HEK293 (cell line): ENCODE results near the gene SYNJ1.

Source experiments
- CTCF ChIA-PET: fragments of 350-600 bp; formaldehyde crosslinking; extraction: SDS; loops from one replicate; lab custom pipeline; 2021; ENCODE audit warnings: antibody characterized with exemption; lab: Yijun Ruan, JAX
- POLR2A ChIA-PET: fragments of 300-600 bp; formaldehyde crosslinking; extraction: SDS; loops from one replicate; lab custom pipeline; 2020; ENCODE audit warnings: antibody characterized with exemption, inconsistent platforms; lab: Yijun Ruan, JAX
- H3K27ac ChIP-seq: fragments of 200-500 bp; sonication (Bioruptor generic); 2 replicates; pipeline ENCODE4 v1.5.1; 2014; ENCODE audit warnings: low read depth, low read length, control low read depth, inconsistent platforms; ENCODE audit errors: extremely low read depth
- H3K36me3 ChIP-seq, 2 experiments: fragments of 200-500 bp in 1 of 2; sonication (Bioruptor generic) in 1 of 2; 1 replicate in 1 of 2; 2 replicates in 1 of 2; pipeline ENCODE4 v1.5.1; 2014 to 2017; ENCODE audit warnings: inconsistent platforms in 2 of 2, low read length in 2 of 2; ENCODE audit not compliant: control insufficient read depth in 2 of 2, insufficient read depth in 1 of 2
- H3K4me1 ChIP-seq: fragments of 200-500 bp; sonication (Bioruptor generic); 2 replicates; pipeline ENCODE4 v1.5.1; 2014; ENCODE audit warnings: mild to moderate bottlenecking, low read length, inconsistent platforms; ENCODE audit not compliant: control insufficient read depth, insufficient read depth
- H3K4me3 ChIP-seq: 2 replicates; pipeline ENCODE4 v1.5.1; 2011; ENCODE audit warnings: low read depth, mild to moderate bottlenecking, control low read depth, low read length, moderate library complexity
- H3K9me3 ChIP-seq: fragments of 200-500 bp; sonication (Bioruptor generic); 2 replicates; pipeline ENCODE4 v1.5.1; 2014; ENCODE audit warnings: low read depth, low read length, inconsistent platforms; ENCODE audit not compliant: control insufficient read depth, insufficient read depth
- FEZF1 ChIP-seq: fragments of 450-650 bp; formaldehyde crosslinking; IDR thresholded peaks from 2 replicates; pipeline ENCODE4 v1.5.1; 2016; ENCODE audit warnings: missing biosample characterization, missing genetic modification characterization
- KLF10 ChIP-seq: fragments of 450-650 bp; IDR thresholded peaks from 2 replicates; pipeline ENCODE4 v1.5.1; 2018; ENCODE audit warnings: missing biosample characterization, mild to moderate bottlenecking, missing genetic modification characterization
- KLF17 ChIP-seq: fragments of 450-650 bp; formaldehyde crosslinking; IDR thresholded peaks from 2 replicates; pipeline ENCODE4 v1.5.1; 2016; ENCODE audit warnings: missing biosample characterization, missing genetic modification characterization
- PRDM1 ChIP-seq: fragments of 450-650 bp; formaldehyde crosslinking; IDR thresholded peaks from 2 replicates; pipeline ENCODE4; 2016; ENCODE audit warnings: missing biosample characterization, missing genetic modification characterization
- ZBTB17 ChIP-seq: fragments of 450-650 bp; formaldehyde crosslinking; IDR thresholded peaks from 2 replicates; pipeline ENCODE4 v1.5.1; 2016; ENCODE audit warnings: missing biosample characterization, missing genetic modification characterization
- ZBTB21 ChIP-seq: fragments of 450-650 bp; formaldehyde crosslinking; IDR thresholded peaks from 2 replicates; pipeline ENCODE4 v1.5.1; 2017; ENCODE audit warnings: missing biosample characterization, missing genetic modification characterization
- ZNF169 ChIP-seq: fragments of 450-650 bp; formaldehyde crosslinking; IDR thresholded peaks from 2 replicates; pipeline ENCODE4 v1.5.1; 2016; ENCODE audit warnings: missing biosample characterization, missing genetic modification characterization
- ZNF2 ChIP-seq: fragments of 450-650 bp; formaldehyde crosslinking; IDR thresholded peaks from 2 replicates; pipeline ENCODE4 v1.5.1; 2016; ENCODE audit warnings: missing biosample characterization, missing genetic modification characterization
- ZNF24 ChIP-seq: fragments of 450-650 bp; formaldehyde crosslinking; IDR thresholded peaks from 2 replicates; pipeline ENCODE4 v1.5.1; 2016; ENCODE audit warnings: missing biosample characterization, missing genetic modification characterization
- ZNF324 ChIP-seq: fragments of 450-650 bp; formaldehyde crosslinking; IDR thresholded peaks from 2 replicates; pipeline ENCODE4 v1.5.1; 2016; ENCODE audit warnings: missing biosample characterization, missing genetic modification characterization
- ZNF335 ChIP-seq: fragments of 450-650 bp; formaldehyde crosslinking; conservative IDR thresholded peaks from 2 replicates; pipeline ENCODE4 v1.5.1; 2016; ENCODE audit warnings: missing biosample characterization, missing genetic modification characterization
- ZNF600 ChIP-seq: fragments of 450-650 bp; formaldehyde crosslinking; IDR thresholded peaks from 2 replicates; pipeline ENCODE4 v1.5.1; 2016; ENCODE audit warnings: missing biosample characterization, missing genetic modification characterization
- ZNF677 ChIP-seq: fragments of 450-650 bp; IDR thresholded peaks from 2 replicates; pipeline ENCODE4 v1.5.0; 2018; ENCODE audit warnings: missing biosample characterization, mild to moderate bottlenecking, missing genetic modification characterization, moderate library complexity
- TF ChIP-seq, protein P1 (sequence below): fragments of 450-650 bp; formaldehyde crosslinking; IDR thresholded peaks from 2 replicates; pipeline ENCODE4 v1.5.1; 2016; ENCODE audit warnings: missing biosample characterization, missing genetic modification characterization, borderline replicate concordance
- TF ChIP-seq, protein P2 (sequence below): fragments of 450-650 bp; formaldehyde crosslinking; IDR thresholded peaks from 2 replicates; pipeline ENCODE4 v1.5.1; 2017; ENCODE audit warnings: missing biosample characterization, missing genetic modification characterization
- TF ChIP-seq, protein P3 (sequence below): fragments of 450-650 bp; formaldehyde crosslinking; IDR thresholded peaks from 2 replicates; pipeline ENCODE4 v1.5.1; 2016; ENCODE audit warnings: missing biosample characterization, missing genetic modification characterization
- TF ChIP-seq, protein P4 (sequence below): fragments of 450-650 bp; formaldehyde crosslinking; IDR thresholded peaks from 2 replicates; pipeline ENCODE4 v1.5.1; 2016; ENCODE audit warnings: missing biosample characterization, missing genetic modification characterization

The SYNJ1 gene

GRCh38 chr21:32728848-32729247, 1.0 kb upstream of the SYNJ1 start:
- TF ChIP-seq, protein P1, sequence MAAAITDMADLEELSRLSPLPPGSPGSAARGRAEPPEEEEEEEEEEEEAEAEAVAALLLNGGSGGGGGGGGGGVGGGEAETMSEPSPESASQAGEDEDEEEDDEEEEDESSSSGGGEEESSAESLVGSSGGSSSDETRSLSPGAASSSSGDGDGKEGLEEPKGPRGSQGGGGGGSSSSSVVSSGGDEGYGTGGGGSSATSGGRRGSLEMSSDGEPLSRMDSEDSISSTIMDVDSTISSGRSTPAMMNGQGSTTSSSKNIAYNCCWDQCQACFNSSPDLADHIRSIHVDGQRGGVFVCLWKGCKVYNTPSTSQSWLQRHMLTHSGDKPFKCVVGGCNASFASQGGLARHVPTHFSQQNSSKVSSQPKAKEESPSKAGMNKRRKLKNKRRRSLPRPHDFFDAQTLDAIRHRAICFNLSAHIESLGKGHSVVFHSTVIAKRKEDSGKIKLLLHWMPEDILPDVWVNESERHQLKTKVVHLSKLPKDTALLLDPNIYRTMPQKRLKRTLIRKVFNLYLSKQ (tag by site-specific recombination) = no peak
- 0 out of 2 replicates have a peak, but pooled peaks have one; percentile 17 for TF ChIP-seq KLF10
- 0 out of 2 replicates have a peak, but pooled peaks have one; percentile 18 for TF ChIP-seq PRDM1 (tag by site-specific recombination)
- CTCF ChIA-PET = no interaction called here
- peak overlapping the region; percentile 90 for H3K4me3 ChIP-seq

DNA sequence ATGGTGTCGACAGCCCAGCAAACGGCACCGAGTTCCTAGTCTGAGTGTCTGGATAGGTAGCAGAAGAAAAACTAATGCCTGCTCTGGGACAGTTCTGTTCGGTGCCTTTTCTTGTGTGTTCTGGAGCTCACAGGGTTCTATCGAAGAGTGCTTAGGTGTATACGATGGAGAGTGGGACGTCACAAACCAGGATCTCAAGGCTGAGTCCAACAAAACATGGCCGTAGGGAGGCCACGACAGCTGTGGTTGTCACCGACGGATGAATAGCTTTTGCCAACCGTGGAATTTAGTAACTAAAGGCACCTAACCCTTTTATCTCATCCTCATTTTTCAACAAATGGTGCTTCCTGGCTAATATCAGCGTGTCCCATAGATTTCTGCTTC, 635 bp upstream of the SYNJ1 start:
- H3K27ac ChIP-seq = peak overlapping the region; percentile 65
- POLR2A ChIA-PET = interaction anchor here (0.5 to 3.1 kb wide), 25 partner anchors 9 to 752 kb away, joined by 3 to 52 read pairs (median 6); partner anchors contain the start of genes CFAP298, IFNAR1, PAXBP1 and TMEM50B

More at GRCh38 chr21:32728848-32729247, 1.0 kb upstream of the SYNJ1 start:
- Histone ChIP-seq H3K9me3 (no peaks in the 10 kb centered on the region), H3K36me3 (peaks cover 9 to 15% of the 10 kb centered on the region in 2 experiments), H3K27ac (peak overlapping the region; percentile 65; the same call in 1 of the 2 replicates), H3K4me1 (0 out of 2 replicates have a peak, but pooled peaks cover 4% of the 10 kb centered on the region)
- POLR2A ChIA-PET = interaction anchor here (0.5 to 3.1 kb wide), 22 partner anchors 9 to 751 kb away, joined by 3 to 52 read pairs (median 6); partner anchors contain the start of genes CFAP298, PAXBP1 and TMEM50B

More for the DNA sequence above, 635 bp upstream of the SYNJ1 start:
- 0 out of 2 replicates have a peak, but pooled peaks cover 4% of the 10 kb centered on the region for H3K4me1 ChIP-seq
- CTCF ChIA-PET = no interaction called here
- peak; percentile 76 for TF ChIP-seq ZBTB21 (tag by site-specific recombination)
- TF ChIP-seq, protein P2, sequence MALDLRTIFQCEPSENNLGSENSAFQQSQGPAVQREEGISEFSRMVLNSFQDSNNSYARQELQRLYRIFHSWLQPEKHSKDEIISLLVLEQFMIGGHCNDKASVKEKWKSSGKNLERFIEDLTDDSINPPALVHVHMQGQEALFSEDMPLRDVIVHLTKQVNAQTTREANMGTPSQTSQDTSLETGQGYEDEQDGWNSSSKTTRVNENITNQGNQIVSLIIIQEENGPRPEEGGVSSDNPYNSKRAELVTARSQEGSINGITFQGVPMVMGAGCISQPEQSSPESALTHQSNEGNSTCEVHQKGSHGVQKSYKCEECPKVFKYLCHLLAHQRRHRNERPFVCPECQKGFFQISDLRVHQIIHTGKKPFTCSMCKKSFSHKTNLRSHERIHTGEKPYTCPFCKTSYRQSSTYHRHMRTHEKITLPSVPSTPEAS (tag by site-specific recombination) = no peak
- TF ChIP-seq, protein P3, sequence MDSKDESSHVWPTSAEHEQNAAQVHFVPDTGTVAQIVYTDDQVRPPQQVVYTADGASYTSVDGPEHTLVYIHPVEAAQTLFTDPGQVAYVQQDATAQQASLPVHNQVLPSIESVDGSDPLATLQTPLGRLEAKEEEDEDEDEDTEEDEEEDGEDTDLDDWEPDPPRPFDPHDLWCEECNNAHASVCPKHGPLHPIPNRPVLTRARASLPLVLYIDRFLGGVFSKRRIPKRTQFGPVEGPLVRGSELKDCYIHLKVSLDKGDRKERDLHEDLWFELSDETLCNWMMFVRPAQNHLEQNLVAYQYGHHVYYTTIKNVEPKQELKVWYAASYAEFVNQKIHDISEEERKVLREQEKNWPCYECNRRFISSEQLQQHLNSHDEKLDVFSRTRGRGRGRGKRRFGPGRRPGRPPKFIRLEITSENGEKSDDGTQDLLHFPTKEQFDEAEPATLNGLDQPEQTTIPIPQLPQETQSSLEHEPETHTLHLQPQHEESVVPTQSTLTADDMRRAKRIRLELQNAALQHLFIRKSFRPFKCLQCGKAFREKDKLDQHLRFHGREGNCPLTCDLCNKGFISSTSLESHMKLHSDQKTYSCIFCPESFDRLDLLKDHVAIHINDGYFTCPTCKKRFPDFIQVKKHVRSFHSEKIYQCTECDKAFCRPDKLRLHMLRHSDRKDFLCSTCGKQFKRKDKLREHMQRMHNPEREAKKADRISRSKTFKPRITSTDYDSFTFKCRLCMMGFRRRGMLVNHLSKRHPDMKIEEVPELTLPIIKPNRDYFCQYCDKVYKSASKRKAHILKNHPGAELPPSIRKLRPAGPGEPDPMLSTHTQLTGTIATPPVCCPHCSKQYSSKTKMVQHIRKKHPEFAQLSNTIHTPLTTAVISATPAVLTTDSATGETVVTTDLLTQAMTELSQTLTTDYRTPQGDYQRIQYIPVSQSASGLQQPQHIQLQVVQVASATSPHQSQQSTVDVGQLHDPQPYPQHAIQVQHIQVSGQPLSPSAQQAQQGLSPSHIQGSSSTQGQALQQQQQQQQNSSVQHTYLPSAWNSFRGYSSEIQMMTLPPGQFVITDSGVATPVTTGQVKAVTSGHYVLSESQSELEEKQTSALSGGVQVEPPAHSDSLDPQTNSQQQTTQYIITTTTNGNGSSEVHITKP = 0 out of 2 replicates have a peak, but pooled peaks have one; percentile 28
- TF ChIP-seq ZNF169 = no peak
- TF ChIP-seq ZBTB17 = peak; percentile 69
- TF ChIP-seq, protein P4, sequence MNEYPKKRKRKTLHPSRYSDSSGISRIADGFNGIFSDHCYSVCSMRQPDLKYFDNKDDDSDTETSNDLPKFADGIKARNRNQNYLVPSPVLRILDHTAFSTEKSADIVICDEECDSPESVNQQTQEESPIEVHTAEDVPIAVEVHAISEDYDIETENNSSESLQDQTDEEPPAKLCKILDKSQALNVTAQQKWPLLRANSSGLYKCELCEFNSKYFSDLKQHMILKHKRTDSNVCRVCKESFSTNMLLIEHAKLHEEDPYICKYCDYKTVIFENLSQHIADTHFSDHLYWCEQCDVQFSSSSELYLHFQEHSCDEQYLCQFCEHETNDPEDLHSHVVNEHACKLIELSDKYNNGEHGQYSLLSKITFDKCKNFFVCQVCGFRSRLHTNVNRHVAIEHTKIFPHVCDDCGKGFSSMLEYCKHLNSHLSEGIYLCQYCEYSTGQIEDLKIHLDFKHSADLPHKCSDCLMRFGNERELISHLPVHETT (tag by site-specific recombination) = 0 out of 2 replicates have a peak, but pooled peaks have one; percentile 5
- TF ChIP-seq ZNF335 (tag by site-specific recombination) = peak; percentile 71
- peak; percentile 83 for TF ChIP-seq ZNF600 (tag by site-specific recombination)
- TF ChIP-seq ZNF677 (tag by site-specific recombination) = no peak
- no peak for TF ChIP-seq FEZF1
- TF ChIP-seq ZNF324 (tag by site-specific recombination) = 0 out of 2 replicates have a peak, but pooled peaks have one; percentile 19
- 0 out of 2 replicates have a peak, but pooled peaks have one; percentile 12 for TF ChIP-seq ZNF24 (tag by site-specific recombination)
- 0 out of 2 replicates have a peak, but pooled peaks have one; percentile 0 for TF ChIP-seq KLF17 (tag by site-specific recombination)
- 0 out of 2 replicates have a peak, but pooled peaks have one; percentile 7 for TF ChIP-seq ZNF2
- no peaks in the 10 kb centered on the region for H3K9me3 ChIP-seq
- peak overlapping the region; percentile 90 for H3K4me3 ChIP-seq
- H3K36me3 ChIP-seq = peaks cover 5 to 13% of the 10 kb centered on the region in 2 experiments
